Activated effector memory CD4-positive, alpha-beta T cell treated with Interleukin-2 at 50 U/mL for 16 hours (primary cell): ENCODE data around the gene FAM219A.
"Not testable (repeated sequence)": the region's sequence is repeated elsewhere in the genome, so short reads cannot be mapped to it uniquely, and the experiment has no call there.

ENCODE experiments used
- DNase-seq: peaks from one replicate; pipeline ENCODE4 v3.0.0-alpha.2; 2020

FAM219A gene

DNA sequence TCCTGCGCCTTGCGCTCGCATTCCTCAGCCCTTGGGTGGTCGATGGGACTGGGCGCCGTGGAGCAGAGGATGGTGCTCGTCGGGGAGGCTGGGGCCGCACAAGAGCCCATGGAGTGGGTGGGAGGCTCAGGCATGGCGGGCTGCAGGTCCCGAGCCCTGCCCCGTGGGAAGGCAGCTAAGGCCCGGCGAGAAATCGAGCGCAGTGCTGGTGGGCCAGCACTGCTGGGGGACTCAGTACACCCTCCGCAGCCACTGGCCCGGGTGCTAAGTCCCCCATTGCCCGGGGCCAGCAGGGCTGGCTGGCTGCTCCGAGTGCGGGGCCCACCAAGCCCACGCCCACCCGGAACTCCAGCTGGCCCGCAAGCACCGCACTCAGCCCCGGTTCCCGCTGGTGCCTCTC, 24.4 kb upstream of the FAM219A start:
- DNase-seq: not testable (repeated sequence)

DNA sequence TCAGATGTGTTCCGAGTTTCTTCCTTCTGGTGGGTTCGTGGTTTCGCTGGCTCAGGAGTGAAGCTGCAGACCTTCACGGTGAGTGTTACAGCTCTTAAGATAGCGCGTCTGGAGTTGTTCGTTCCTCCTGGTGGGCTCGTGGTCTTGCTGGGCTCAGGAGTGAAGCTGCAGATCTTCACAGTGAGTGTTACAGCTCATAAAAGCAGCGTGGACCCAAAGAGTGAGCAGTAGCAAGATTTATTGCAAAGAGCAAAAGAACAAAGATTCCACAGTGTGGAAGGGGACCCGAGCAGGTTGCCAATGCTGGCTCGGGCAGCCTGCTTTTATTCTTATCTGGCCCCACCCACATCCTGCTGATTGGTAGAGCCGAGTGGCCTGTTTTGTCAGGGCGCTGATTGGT, 23.2 kb upstream of the FAM219A start:
- DNase-seq: not testable (repeated sequence)

DNA sequence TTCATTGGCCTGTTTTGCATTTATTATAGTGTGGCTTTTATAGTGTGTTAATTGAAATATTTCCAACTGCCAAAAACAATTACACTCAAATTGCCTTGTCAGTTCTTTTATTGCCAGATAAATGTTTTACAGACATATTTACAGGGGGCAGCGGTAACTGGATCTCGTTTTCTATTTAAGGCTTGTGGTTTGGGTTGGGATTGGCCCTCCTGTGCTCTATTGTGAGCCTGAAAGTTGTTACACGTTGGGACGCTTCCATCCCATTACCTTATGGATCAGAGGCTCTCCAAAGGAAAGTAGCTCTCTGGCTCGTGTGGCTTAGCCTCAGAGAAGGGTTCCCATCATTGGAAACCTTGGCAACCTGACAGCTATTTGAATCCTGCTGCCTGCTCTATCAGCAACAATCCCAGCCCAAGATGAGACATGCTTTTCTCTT, 21.1 kb upstream of the FAM219A start:
- DNase-seq: no peak

DNA sequence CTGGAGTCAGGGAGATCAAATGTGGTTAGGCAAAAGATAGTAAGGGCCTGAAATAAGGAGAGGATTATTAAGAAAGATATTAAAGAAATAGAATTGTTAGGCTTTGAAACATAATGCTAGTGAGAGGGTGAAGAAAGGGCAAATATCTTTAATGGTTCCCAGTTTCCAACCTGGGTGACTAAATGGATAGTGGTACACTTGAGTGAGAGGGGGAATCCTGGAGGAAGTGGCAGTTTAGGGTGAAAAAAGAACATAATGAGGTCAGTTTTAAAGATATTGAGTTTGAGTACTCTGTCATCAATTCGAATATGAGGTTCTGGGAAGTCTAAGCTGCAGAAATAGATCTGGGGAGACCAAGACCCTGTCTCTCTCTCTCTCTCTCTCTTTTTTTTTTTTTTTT, 19.2 kb upstream of the FAM219A start:
- DNase-seq: no peak

DNA sequence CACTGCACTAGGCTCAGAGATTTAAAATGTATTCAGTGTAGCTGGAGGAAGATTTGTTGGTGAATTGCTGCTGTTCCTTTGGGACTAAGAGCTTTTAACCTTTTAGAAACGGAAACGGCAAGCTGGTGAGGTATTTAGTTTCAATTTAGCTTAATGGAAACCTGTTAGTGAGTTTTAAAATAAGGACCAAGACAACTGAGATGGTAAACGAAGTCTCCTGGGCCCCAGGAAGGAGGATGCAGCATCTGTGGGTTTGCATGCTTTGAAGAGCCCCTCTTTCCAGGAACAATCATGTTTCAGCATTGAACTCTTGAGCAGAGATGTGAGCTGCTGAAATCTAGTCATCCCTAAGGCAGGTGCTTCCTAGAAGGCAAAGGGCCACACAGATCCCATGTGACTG, 16.7 kb upstream of the FAM219A start:
- DNase-seq: no peak

DNA sequence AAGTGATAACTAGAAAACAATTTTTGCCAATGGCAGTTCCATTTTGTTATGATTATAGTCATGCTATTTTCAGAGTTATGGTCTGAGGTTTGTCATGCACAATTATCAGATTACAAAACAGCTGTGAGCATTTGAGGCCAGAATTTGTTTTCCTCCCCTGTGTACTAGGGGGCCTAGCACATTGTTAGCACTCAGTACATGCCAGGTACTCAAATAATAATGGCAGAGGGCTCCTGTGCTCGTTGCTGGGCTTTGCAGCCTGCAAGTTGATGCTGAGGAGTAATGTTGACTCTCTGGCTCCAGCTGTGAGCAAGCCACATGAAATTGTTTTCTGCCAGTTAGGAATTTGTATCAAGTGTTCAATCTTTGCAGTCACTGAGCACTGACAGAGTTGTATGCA, 7.1 kb upstream of the FAM219A start:
- DNase-seq: no peak

DNA sequence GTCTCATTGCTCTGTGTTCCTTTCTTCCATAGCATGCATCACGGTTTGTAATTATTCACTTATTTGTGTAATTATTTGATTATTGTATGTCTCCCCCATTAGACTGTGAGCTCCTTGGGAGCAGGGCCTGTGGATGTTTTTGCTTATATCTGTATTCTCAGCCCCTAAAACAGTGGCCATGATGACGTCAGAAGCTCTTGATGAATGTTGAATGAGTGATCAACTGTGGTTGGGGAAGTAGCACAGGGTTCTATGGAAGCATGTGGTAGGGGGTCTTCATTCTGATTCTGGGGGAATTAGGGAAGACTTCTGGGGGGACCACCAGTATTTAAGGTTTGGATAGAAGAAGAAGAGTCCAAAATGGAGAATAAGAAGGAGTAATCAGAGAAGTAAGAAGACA, 6.2 kb upstream of the FAM219A start:
- DNase-seq: no peak

DNA sequence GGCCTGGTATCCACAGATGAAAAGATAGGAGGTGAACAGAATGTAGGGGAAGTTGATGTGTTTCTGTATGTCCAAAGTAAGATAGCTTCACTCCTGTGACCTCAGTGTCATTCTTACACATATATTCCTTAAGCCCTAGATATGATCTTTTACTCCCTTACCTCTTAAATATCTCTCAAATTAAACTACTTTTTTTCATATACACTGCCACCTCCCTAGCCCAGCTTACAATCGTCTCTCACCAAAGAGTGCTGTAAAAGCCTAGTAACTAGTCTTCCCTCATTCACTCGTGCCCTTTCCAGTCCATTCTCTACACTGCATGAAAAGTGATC, 5.5 kb upstream of the FAM219A start:
- DNase-seq: no peak

DNA sequence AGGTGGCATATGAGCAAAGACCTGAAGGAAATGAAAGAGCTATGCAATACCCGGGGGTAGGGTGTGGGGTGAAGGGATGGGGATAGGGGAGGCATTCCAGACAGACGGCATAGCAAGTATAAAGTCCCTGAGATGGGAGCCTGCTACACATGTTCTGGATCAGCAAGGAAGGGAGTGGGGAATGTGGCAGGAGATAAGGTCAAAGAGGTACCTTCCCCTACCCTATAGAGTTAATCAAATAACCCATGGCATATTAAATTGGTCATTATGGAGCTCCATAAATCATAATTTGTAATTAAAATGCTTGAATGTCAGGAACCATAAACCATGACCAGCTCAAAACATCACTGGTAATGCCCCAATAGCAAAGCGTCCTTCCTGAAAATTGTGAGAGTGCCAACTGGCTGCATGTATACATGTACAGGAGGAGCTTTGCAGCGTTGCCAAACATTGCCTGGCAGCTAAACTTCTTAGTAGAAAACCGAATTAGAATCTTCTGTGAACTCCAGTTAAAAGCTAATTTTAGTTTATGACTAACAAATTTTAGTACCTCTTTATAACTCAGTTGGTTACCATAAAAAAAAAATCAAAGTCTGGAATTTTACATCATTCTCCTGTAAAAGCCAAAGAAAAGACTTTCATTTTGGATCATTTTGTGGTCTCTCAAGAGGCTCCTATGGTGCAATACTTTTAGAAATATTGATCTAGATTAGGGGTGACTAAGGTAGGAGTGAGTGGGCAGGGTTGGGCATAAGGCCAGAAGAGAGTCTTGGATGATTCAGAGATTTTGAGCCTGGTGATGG, 4.9 kb upstream of the FAM219A start:
- DNase-seq: no peak

DNA sequence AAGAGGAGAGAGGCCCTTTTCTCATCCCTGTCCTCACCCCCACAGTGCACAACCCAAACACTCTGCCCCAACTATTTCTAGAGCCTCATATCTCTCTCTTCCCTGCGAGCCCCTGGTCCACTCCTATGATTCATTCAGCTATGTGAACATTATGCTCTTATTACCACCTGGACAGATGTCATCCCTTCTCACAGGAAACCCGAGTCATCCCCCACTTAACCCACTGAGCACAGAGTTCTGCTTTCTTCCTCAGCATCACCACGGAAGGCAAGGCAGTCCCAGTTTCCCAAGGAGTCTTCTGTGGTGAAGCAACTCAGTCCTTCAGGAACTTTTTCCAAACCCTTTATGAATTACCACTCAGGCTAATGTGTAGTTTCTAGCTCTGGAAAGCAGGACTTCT, 1.6 kb upstream of the FAM219A start:
- DNase-seq: no peak

DNA sequence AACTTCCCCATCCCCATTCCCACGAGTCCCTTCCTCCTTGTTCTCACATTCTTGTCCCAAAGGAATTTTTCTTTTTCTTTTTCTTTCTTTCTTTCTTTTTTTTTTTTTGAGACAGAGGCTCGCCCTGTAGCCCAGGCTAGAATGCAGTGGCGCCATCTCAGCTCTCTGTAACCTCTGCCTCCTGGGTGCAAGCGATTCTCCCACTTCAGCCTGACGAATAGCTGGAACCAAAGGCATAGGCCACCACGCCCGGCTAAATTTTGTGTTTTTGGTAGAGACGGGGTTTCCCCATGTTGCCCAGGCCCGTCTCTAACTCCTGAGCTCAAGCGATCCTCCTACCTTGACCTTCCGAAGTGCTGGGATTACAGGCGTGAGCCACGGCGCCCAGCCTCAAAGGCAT, 986 bp upstream of the FAM219A start:
- DNase-seq: no peak

DNA sequence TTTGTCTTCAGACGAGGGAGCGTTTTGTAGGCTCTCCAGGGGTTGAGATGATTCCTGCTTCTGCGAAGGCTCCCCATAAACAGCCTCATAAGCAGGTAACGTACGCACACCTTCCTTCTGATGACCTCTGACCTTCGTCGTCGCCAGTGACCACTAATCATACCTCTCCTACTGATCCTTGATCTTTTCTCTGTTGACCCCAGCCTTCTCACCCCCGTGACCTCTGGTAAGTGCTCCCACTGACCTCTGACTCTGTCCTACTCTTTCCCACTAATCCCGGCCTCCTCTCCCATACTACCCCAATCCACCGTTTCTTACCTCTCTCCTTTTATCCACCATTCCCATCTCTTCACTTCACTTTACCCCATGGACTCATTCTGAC, 580 bp upstream of the FAM219A start:
- DNase-seq: no peak

DNA sequence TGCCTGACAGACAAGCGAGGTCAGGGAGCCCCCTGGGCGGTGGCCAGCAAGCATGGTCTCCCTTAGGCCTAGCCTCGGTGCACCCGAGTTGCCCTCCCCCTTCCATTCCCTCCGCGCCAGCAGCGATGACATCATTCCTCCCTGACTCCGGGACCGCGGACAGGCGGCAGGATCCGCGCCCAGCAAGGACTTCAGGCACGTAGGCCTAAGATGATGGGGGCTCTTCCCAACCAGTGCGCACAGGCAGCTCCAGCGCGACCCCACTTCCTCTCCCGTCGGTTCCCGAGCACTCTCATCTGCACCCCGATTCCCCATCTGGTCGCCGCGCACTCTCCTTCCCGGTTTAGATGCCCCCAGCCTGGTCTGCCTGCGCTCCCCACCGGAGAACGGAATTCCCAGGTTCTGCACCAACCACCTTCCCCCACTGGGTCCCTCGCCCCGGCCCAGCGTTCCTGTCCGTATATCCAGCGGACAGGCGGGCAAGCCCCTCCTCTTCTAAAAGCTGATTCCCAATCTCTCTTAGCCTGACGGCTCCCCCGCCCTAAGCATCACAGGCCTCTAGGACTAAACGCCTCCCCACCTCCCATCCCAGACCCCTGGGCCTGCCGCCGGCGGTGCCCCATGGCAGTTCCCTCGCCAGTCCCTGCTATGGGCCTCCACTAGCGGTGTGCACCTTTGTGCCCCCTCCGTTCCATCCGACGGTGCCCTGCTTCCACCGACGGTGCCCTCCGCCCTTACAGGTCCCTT, 931 bp downstream of the FAM219A start:
- no peak for DNase-seq

DNA sequence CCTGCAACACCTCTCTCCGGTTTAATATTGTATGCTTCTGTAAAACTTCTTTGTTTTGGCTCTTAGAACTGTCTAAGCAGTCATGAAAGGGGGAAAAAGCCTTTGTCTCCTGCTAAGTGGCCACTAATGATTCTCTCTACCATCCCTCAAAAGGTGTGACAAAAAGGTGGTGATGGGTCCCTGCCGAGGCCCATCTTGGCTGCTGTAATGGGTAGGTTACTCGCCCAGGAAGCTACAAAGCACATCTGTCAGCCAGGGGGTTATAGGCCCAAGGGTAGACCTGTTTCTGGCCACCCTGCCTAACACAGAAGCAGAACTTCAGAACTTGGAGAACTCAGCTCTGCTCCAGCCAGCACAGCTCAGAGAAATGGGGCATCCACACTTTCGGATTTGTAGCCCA, 1.6 kb downstream of the FAM219A start:
- no peak for DNase-seq

DNA sequence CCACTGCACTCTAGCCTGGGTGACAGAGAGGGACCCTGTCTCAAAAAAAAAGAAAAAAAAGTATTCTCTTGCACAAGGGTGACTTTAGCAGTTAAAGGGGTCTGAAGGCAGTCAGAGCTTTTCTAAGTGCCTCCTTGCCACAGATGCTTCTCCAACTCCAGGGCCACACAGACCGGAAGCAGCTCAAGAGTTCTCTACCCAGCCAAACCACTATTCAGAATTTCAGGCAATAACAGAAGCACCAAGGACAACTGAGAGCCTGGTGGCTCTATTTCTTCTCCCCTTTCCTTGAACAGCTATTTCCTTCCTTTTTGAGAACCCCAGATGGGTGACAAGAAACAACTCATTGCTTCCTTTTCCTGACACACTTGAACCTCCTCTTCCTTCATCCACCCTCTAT, 2.2 kb downstream of the FAM219A start:
- no peak for DNase-seq

DNA sequence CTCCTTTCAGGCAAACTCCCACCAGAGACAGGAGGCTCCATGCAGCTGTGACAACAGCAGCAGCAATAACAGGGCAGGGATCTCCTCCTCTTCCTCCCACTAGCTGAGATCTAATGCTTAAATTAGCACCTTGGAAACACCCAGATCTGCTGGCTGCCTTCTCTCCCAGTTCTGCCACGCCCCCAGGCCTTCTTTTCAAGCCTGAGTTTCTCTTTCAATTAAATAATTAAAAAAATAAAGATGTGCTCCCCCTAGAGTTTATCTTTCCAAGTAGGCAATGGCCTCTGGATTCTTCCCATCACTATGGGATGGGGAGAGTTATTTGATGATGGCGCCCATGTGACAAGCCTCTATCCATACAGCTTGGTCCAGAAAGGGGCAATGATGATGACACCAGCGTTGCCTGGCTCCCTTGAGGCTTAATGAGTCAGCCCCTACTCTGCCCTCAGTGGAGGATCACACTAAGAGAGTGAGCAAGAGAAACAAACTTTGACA, 3.8 kb downstream of the FAM219A start:
- no peak for DNase-seq

DNA sequence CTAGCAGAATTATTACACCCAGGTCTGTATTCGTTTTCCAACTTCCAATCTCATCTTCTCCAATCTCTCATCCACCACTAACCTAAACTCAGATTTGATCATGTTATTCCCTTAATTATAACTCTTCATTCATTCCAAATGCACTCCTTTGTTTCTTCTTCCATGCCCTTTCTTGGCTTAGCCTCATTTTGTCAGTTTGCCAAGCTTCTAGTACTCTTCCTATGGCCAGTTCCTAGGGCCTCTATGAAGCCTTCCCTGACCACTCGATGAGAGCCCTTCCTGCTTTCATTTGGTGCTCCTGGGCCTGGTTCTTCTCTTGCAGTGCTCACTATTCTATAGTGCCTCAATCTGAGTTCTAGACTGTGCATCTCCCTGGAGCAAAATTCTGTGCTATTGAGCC, 5.8 kb downstream of the FAM219A start:
- DNase-seq: no peak

DNA sequence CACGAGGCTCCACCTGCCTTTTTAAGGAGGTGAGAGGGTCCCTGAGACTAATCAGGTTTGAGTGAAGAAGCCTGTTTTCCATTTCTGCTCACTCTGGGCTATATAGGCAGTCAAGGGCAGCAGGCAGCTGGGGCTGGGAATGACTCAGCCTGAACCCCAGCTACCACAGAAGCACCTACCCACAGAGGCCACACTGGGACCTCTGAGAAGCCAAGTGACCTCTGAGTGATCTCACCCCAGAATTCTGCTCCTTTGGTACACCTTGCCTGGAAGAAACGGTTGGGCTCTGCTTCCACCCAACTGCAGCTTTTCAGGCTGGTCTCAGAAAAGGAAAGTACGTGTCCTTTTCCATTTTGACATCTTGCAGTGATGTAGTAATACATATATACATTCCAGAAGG, 6.8 kb downstream of the FAM219A start:
- no peak for DNase-seq

DNA sequence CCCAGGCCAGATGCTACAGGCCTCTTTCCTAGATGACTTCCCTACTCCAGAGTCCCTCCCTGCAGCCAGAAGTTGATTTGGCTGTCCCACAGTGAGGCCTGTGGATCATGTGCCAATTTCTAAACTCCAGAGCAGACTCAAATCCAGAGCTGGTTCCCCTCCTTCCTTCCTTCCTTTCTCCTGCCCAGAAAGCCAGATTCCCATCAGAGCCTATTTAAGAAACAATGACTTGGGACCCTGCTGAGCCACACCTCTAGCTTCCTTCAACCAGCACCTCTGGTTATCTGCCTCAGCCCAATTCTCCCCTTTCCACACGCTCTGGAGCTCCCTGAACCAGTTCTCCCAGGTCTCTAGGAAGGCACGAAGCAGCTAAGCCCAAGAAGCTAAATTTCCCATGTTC, 7.2 kb downstream of the FAM219A start:
- no peak for DNase-seq

DNA sequence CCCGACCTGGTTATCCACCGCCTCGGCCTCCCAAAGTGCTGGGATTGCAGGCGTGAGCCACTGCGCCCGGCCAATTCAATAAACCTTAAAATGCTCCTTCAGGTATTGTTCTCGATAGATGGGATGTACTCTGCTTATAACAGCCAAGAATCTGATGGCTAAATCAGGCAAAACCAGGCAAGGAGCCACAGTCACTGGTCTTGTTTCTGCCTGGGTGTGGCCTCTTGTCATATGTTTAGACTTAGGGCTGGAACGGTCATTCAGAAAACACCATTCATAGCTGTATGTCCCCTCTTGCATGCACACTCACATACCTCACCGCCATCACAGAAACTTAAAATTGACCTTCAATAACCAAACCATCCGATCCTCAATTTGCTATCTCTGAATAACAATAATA, 7.7 kb downstream of the FAM219A start:
- DNase-seq: no peak

DNA sequence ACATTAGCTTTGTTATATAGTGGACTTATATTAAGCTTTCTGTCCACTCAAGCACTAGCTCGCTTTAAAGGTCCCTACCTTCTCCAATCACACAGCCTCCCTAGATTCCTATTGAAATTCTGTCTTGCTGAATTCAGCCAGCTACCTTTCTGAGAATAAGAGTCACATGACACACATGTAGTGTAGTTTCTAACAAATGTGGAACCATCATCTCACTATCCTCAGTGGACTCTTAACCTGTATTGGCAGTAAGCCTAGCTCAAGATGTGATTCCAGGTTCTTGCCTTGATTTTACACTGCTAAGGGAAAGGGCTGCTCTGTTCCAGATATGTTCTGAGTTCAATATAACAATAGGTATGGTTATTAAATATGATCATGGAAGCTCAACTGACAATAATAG, 11.4 kb downstream of the FAM219A start:
- DNase-seq: no peak

DNA sequence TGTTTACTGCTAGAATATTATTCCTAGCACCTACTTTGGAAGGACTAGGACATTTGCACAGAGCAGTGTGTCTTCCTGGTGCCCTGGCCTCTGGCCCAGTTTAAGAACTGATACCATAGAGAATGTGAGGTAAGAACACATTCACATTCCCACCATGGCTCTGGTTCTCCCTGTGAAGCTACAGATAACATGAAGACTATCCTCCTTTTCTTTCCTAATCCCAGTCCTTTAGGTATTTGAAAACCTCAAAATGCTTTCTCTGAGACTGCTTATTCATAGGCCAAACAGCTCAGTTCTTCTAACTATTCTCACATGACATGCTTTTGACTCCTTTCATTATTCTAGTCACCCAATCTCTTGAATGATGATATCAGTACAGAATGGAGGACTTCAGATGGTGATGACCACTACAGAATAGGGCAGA, 11.9 kb downstream of the FAM219A start:
- no peak for DNase-seq

DNA sequence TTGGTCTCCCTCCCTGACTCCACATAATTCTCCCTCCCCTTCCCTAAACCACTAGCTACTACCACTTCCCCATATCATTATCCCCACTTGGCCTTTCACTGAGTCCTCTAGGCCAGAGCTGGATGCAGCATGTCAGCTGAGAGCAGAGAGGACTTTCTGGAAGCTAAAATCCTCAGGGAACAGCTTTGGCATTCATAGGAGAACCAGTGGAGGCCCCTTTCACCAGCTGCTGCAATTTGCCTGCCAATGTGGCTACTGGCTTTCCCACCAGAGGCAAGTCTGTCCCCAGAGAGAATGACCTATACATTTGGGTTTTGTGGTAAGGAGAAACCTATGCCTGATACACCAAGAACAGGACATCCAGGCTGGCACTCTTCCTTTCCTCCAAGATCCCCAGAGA, 14.4 kb downstream of the FAM219A start:
- no peak for DNase-seq

DNA sequence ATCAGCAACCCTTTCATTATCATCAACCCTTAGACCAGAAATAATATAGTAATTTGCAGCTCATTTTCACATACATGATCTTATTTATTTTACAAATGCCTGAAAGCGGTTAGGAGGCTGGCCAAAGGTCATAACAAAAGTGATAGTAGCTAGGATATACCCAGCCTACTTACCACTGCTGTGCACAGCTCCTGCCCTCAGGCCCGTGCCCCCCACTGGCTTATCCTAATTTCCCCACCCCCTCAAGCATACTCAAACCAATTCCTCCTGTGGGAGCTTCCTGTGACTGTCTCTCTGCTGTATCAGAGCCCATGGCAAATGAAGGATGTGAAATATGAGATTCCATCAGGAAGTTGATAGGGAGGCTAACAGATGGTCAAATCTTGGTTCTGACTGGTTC, 14.8 kb downstream of the FAM219A start:
- no peak for DNase-seq

DNA sequence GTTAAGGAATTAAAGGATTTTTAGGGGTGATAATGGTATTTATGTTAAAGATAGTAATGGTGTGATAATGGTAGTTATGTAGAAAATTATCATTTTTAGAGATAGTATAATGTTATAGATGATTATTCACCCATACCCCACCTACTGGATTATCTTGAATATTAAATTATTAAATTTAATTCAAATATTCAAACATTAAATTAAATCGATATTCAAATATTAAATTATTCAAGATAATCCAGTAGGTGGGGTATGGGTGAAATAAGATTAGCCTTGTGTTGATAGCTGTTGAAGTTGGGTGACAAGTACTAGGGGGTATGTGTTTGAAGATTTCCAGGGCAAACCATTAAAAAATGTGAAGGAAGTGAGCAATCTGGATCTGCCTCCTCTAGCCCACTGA, 15.6 kb downstream of the FAM219A start:
- DNase-seq: no peak
